NT2/D1 (cell line): ENCODE results near the gene TRIM61.
"Not testable (repeated sequence)": the region's sequence is repeated elsewhere in the genome, so short reads cannot be mapped to it uniquely, and the experiment has no call there.

Experiments used
- DNase-seq: peaks from one replicate; pipeline ENCODE4 v3.0.0-alpha.2; 2011; ENCODE audit warnings: low read depth, low spot score
- H3K27me3 ChIP-seq: 2 replicates; pipeline ENCODE4 v1.6.0; 2011; ENCODE audit warnings: mild to moderate bottlenecking; ENCODE audit not compliant: insufficient read length, insufficient read depth
- H3K36me3 ChIP-seq: 2 replicates; pipeline ENCODE4 v1.6.1; 2011; ENCODE audit warnings: mild to moderate bottlenecking, low read length, mixed read lengths; ENCODE audit not compliant: insufficient read depth, insufficient read length
- H3K4me1 ChIP-seq: 2 replicates; pipeline ENCODE4 v1.5.1; 2011; ENCODE audit not compliant: insufficient read depth, insufficient read length
- H3K4me3 ChIP-seq: 2 replicates; pipeline ENCODE4 v1.5.1; 2011; ENCODE audit warnings: low read depth; ENCODE audit not compliant: insufficient read length
- H3K9ac ChIP-seq: 2 replicates; pipeline ENCODE4 v1.6.0; 2011; ENCODE audit warnings: low read depth; ENCODE audit not compliant: insufficient read length
- H3K9me3 ChIP-seq: 2 replicates; pipeline ENCODE4 v1.5.1; 2011; ENCODE audit warnings: mild to moderate bottlenecking, low read length; ENCODE audit not compliant: insufficient read depth
- SUZ12 ChIP-seq: IDR thresholded peaks from 2 replicates; pipeline ENCODE4 v1.6.1; 2011; ENCODE audit not compliant: insufficient read length, insufficient read depth; ENCODE audit errors: extremely low read depth
- YY1 ChIP-seq: IDR thresholded peaks from 2 replicates; pipeline ENCODE4 v1.6.1; 2011; ENCODE audit not compliant: insufficient read length, insufficient read depth
- ZNF274 ChIP-seq: IDR thresholded peaks from 2 replicates; pipeline ENCODE4 v1.6.1; 2011; ENCODE audit warnings: mild to moderate bottlenecking, low read depth, low read length

The TRIM61 gene

DNA sequence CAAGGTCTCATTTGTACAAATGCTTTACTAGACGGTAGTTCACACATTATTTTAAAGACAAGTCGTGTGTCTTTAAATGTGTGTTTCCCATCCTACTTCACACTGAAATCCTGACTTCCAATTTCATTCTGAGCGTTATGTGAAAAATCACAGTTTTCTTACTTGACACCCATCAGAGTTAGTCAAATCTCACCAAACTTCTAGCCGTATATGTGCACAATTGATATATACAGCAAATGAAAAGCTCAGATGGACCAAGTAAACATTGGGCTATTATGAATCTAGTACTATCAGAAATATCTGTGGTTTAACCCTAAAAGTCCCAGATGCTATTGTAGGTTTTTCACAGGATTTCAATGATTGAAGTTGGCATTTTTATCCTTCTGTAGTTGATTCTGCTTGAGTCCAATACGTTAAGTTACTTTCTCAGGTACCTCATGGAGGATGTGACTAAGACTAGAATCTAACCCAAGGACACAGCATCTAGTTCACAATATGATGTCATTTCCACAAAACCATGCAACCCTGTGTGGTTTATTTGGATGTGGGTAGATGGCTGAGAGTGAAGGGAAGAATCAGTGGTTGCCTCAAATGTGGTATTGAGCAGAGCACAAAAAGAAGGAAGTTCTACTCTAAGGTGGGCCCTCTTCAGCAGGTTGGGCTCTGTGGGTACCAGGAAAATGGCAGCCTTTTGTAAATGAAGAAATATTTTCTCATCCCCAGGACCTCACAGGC is 32.2 kb upstream of the TRIM61 start:
- H3K9me3 ChIP-seq, result no peaks in the 10 kb centered on the region
- no peaks in the 10 kb centered on the region for H3K4me1 ChIP-seq
- H3K36me3 ChIP-seq, result no peaks in the 10 kb centered on the region
- no peaks in the 10 kb centered on the region for H3K27me3 ChIP-seq
- no peak overlapping the region for H3K9ac ChIP-seq
- H3K4me3 ChIP-seq, result no peak overlapping the region
- no peak for TF ChIP-seq YY1
- no peak for TF ChIP-seq ZNF274
- TF ChIP-seq SUZ12, result no peak
- no peak for DNase-seq

DNA sequence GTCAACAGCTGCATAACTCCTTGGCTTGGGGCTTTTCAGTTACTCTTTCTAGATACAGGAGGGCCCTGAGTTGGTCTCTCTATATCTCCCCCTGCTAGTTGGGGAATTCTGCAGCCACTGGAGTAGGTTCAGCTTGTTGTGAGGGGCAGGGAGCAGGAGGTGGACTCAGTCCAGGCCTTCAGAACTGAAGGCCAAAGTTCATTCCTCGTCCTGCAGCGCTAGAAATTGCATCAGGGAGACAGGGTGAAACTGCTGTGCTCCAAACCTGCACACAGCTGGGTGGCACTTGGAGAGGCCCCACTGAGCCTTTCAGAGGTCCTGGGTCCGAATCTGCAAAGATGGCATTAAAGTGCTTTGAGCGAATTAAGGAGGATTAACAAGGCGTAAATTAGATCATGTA is 29.4 kb upstream of the TRIM61 start:
- no peak overlapping the region for H3K4me3 ChIP-seq
- no peaks in the 10 kb centered on the region for H3K9me3 ChIP-seq
- H3K4me1 ChIP-seq, result no peaks in the 10 kb centered on the region
- no peak overlapping the region for H3K9ac ChIP-seq
- no peaks in the 10 kb centered on the region for H3K36me3 ChIP-seq
- no peak for DNase-seq
- H3K27me3 ChIP-seq, result no peaks in the 10 kb centered on the region
- TF ChIP-seq ZNF274, result no peak
- TF ChIP-seq SUZ12, result no peak
- no peak for TF ChIP-seq YY1

DNA sequence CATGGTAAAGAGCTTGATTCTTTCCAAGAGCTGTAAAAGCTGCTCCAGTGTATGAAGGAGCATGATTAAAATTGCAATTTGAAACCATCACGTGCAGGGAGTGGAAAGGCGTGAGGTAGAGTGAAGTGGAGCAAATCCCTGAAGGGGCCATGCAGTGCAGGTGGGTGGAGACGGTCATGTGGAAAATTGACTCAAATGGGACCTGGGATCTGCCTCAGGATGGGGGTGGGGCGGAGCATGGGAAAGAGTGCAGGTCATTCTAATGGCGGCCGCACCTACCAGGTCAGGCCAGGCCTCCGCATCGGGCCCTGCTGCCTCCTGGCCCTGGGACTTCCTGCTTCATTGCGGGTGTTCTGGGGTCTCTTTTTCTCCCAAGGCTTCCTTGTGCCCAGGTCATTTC is 29.0 kb upstream of the TRIM61 start:
- Histone ChIP-seq H3K9me3 (no peaks in the 10 kb centered on the region), H3K36me3 (no peaks in the 10 kb centered on the region), H3K9ac (no peak overlapping the region), H3K4me1 (no peaks in the 10 kb centered on the region), H3K27me3 (no peaks in the 10 kb centered on the region), H3K4me3 (no peak overlapping the region)
- no peak for TF ChIP-seq ZNF274
- TF ChIP-seq YY1, result no peak
- no peak for TF ChIP-seq SUZ12
- DNase-seq, result no peak

DNA sequence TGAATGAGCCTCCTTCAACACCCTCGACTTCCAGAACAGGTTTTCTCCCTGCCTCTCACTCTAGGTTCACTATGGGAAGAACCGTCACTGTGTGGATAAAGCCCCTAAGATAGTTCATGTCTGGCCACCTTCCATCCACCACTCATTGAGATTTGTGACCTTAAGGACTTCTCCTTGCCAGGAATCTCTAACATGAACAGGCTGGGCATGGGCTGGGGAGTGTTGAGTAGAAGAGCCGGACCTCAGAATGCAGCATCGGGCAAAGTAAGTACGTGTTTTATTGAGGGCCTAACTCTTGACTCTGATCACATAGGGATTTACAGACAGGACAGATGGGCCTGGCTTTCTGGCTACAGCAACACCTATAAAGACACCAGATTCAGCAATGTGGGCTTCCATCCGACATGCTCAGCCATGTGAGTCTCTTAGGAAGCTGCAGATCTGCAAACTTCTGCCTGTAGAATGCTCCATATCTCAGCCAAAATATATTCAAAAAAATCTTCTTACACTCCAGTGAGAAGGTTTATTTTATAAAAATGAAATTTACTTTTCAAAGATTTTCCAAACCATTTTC is 28.0 kb upstream of the TRIM61 start:
- DNase-seq, result no peak
- no peaks in the 10 kb centered on the region for H3K27me3 ChIP-seq
- TF ChIP-seq SUZ12 (no peak), YY1 (no peak), ZNF274 (no peak)

DNA sequence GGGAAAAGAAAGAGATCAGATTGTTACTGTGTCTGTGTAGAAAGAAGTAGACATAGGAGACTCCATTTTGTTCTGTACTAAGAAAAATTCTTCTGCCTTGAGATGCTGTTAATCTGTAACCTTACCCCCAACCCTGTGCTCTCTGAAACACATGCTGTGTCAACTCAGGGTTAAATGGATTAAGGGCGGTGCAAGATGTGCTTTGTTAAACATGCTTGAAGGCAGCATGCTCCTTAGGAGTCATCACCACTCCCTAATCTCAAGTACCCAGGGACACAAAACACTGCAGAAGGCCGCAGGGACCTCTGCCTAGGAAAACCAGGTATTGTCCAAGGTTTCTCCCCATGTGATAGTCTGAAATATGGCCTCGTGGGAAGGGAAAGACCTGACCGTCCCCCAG is 24.5 kb upstream of the TRIM61 start:
- H3K9me3 ChIP-seq, DNase-seq, H3K4me3 ChIP-seq, H3K36me3 ChIP-seq, H3K4me1 ChIP-seq, H3K9ac ChIP-seq, H3K27me3 ChIP-seq: not testable (repeated sequence)

More for the DNA sequence above, 28.0 kb upstream of the TRIM61 start:
- no peaks in the 10 kb centered on the region for H3K36me3 ChIP-seq
- no peak overlapping the region for H3K9ac ChIP-seq
- no peaks in the 10 kb centered on the region for H3K9me3 ChIP-seq
- no peak overlapping the region for H3K4me3 ChIP-seq
- no peaks in the 10 kb centered on the region for H3K4me1 ChIP-seq

- not testable (repeated sequence) for H3K36me3 ChIP-seq, H3K4me3 ChIP-seq, DNase-seq, H3K9ac ChIP-seq, H3K9me3 ChIP-seq, H3K4me1 ChIP-seq, H3K27me3 ChIP-seq
Observed at GRCh38 chr4:164998526-164999080, 21.1 kb upstream of the TRIM61 start.

DNA sequence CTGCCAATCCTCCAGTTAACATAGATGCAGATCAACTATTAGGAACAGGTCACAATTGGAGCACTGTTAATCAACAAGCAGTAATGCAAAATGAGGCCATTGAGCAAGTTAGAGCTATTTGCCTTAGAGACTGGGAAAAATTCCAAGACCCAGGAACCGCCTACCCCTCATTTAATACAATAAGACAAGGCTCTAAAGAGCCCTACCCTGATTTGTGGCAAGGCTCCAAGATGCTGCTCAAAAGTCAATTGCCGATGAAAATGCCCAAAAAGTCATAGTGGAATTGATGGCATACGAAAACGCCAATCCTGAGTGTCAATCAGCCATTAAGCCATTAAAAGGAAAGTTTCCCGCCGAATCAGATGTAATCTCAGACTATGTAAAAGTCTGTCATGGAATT is 20.5 kb upstream of the TRIM61 start:
- Histone ChIP-seq H3K9ac (no peak overlapping the region), H3K27me3 (no peaks in the 10 kb centered on the region), H3K9me3 (no peaks in the 10 kb centered on the region), H3K4me1 (no peaks in the 10 kb centered on the region), H3K36me3 (no peaks in the 10 kb centered on the region), H3K4me3 (no peak overlapping the region)
- no peak for TF ChIP-seq SUZ12
- TF ChIP-seq YY1, result no peak
- TF ChIP-seq ZNF274, result no peak
- no peak for DNase-seq

- Histone ChIP-seq H3K27me3 (no peaks in the 10 kb centered on the region), H3K9ac (no peak overlapping the region), H3K9me3 (no peaks in the 10 kb centered on the region), H3K4me1 (no peaks in the 10 kb centered on the region), H3K36me3 (no peaks in the 10 kb centered on the region), H3K4me3 (no peak overlapping the region)
- DNase-seq, result no peak
- no peak for TF ChIP-seq SUZ12
- TF ChIP-seq YY1, result no peak
- TF ChIP-seq ZNF274, result no peak
Observed at GRCh38 chr4:164997324-164997723, 19.9 kb upstream of the TRIM61 start.

- not testable (repeated sequence) for H3K4me3 ChIP-seq, H3K27me3 ChIP-seq, H3K36me3 ChIP-seq, H3K9ac ChIP-seq, H3K9me3 ChIP-seq, H3K4me1 ChIP-seq, DNase-seq
Observed at GRCh38 chr4:164996123-164996522, 18.7 kb upstream of the TRIM61 start.

DNA sequence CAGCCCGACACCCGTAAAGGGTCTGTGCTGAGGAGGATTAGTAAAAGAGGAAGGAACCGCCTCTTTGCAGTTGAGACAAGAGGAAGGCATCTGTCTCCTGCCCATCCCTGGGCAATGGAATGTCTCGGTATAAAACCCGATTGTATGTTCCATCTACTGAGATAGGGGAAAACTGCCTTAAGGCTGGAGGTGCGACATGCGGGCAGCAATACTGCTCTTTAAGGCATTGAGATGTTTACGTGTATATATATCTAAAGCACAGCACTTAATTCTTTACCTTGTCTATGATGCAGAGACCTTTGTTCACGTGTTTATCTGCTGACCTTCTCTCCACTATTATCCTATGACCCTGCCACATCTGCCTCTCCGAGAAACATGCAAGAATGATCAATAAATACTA is 13.3 kb upstream of the TRIM61 start:
- H3K4me1 ChIP-seq, H3K27me3 ChIP-seq, H3K9me3 ChIP-seq, H3K36me3 ChIP-seq, H3K9ac ChIP-seq, DNase-seq, H3K4me3 ChIP-seq: not testable (repeated sequence)
